Left ventricle myocardium inferior (tissue), 1 donor: ENCODE results near the gene ARHGAP32. TPM values are rescaled to one million over a fixed set of nuclear protein-coding genes. Genes with fewer than 3 reads are reported as not detected.

Source experiments
- DNase-seq: peaks from one replicate; pipeline ENCODE4 v3.0.0-alpha.2; 2020
- H3K27ac ChIP-seq: fragments of 200-600 bp; replicated peaks from 2 replicates; pipeline ENCODE4 v1.8.0; 2021
- H3K27me3 ChIP-seq: fragments of 200-600 bp; 2 replicates; pipeline ENCODE4 v1.8.0; 2021; ENCODE audit warnings: low read depth
- H3K36me3 ChIP-seq: fragments of 200-600 bp; 2 replicates; pipeline ENCODE4 v1.8.0; 2021
- H3K4me1 ChIP-seq: fragments of 200-600 bp; 2 replicates; pipeline ENCODE4 v1.8.0; 2021
- H3K4me3 ChIP-seq: fragments of 200-600 bp; 2 replicates; pipeline ENCODE4 v1.8.0; 2021; ENCODE audit warnings: mild to moderate bottlenecking, moderate library complexity
- H3K9me3 ChIP-seq: fragments of 200-600 bp; replicated peaks from 2 replicates; pipeline ENCODE4 v1.8.0; 2021
- intact Hi-C: fragments of 100-400 bp; cut with micrococcal nuclease; formaldehyde crosslinking; loops from one replicate; pipeline ENCODE4 v1.11.0; 2022
- total RNA-seq: library from RNA; stranded (reverse); fragmentation: NEBNext Ultra II Directional; extraction: Animal tissue kit (Norgen Biotek cat#: 25700); gene quantifications from one replicate; pipeline ENCODE4 v1.2.1, GENCODE V29; 2021
- TF ChIP-seq, protein P1 (sequence below): fragments of 200-600 bp; IDR thresholded peaks from 2 replicates; pipeline ENCODE4 v1.8.0; 2021; ENCODE audit warnings: antibody characterized with exemption, mild to moderate bottlenecking, borderline replicate concordance
- donor health status: DM: no; HTN: yes; CAD: no; lungs with severe emphysema.

The ARHGAP32 gene
- total RNA-seq, 1 donor from 2014 or later, result 5.3 TPM

- Histone ChIP-seq H3K9me3 (no peaks in the 10 kb centered on the region), H3K36me3 (no peaks in the 10 kb centered on the region), H3K27me3 (peaks cover 24% of the 10 kb centered on the region), H3K4me3 (no peak overlapping the region), H3K27ac (no peak overlapping the region), H3K4me1 (no peaks in the 10 kb centered on the region)
- intact Hi-C loops, result no loop called here
- TF ChIP-seq, protein P1, sequence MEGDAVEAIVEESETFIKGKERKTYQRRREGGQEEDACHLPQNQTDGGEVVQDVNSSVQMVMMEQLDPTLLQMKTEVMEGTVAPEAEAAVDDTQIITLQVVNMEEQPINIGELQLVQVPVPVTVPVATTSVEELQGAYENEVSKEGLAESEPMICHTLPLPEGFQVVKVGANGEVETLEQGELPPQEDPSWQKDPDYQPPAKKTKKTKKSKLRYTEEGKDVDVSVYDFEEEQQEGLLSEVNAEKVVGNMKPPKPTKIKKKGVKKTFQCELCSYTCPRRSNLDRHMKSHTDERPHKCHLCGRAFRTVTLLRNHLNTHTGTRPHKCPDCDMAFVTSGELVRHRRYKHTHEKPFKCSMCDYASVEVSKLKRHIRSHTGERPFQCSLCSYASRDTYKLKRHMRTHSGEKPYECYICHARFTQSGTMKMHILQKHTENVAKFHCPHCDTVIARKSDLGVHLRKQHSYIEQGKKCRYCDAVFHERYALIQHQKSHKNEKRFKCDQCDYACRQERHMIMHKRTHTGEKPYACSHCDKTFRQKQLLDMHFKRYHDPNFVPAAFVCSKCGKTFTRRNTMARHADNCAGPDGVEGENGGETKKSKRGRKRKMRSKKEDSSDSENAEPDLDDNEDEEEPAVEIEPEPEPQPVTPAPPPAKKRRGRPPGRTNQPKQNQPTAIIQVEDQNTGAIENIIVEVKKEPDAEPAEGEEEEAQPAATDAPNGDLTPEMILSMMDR, result no peak
- no peak for DNase-seq
Measured at GRCh38 chr11:128934351-128934750, 257.8 kb downstream of the ARHGAP32 start.

DNA sequence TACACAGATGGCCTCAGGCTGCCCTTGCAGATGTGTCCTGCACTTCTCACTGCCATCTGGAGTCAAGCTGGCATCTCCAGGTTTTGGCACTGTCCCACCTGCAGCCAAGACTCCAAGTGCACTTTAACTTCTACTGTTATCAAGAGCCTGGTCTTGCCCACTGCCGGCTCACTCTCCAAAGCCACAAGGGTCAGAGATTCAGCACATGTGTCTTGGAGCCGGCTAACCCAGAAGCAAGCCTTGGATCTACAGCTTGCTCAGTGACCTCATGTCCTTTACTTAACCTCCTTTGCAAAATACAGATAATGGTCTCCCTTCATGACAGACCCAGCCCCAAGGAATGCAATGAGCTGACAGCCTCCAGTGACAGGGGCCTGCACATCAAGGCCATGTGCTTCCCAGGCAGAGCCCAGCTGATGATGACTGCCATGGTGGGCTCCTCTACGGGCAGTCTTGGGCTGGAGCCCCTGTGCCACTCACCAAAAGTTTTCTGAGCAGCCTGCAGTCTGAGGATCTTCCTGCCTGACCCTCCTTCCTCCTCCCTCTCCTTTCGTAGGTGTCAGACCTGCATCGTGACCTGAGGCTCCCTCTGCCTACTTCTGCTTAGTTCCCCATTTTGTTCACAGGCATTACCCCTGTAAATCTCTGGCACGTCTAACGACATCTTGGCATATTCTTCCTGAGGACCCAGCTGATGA is 258.5 kb downstream of the ARHGAP32 start:
- no peak for DNase-seq

DNA sequence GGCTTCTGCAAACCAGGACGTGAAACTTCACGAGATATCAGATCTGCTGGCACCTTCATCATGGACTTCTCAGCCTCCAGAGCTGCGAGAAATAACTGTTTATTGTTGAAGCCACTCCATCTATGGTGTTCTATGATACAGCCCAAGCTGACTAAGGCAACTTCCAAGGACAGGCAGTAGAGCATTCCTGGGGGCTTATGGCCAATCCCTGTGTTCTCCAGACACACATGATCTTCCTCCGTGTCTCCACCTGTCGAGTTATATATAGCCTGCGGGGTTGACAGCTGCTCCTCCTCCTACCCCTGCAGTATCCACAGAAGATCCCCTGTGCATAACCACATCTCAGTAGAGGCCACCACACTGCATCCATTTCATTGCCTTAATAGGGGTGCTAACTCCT is 260.5 kb downstream of the ARHGAP32 start:
- Histone ChIP-seq H3K4me1 (no peaks in the 10 kb centered on the region), H3K27me3 (peaks cover 28% of the 10 kb centered on the region), H3K27ac (no peak overlapping the region), H3K9me3 (no peaks in the 10 kb centered on the region), H3K36me3 (no peaks in the 10 kb centered on the region), H3K4me3 (no peak overlapping the region)
- no peak for DNase-seq
- TF ChIP-seq, protein P1, result no peak
- intact Hi-C loops, result no loop called here

More for the DNA sequence above, 258.5 kb downstream of the ARHGAP32 start:
- no peak overlapping the region for H3K4me3 ChIP-seq
- TF ChIP-seq, protein P1, result no peak
- no peaks in the 10 kb centered on the region for H3K4me1 ChIP-seq
- H3K27ac ChIP-seq, result no peak overlapping the region
- H3K9me3 ChIP-seq, result no peaks in the 10 kb centered on the region
- intact Hi-C loops, result no loop called here
- peaks cover 24% of the 10 kb centered on the region for H3K27me3 ChIP-seq
- no peaks in the 10 kb centered on the region for H3K36me3 ChIP-seq

- intact Hi-C loops, result no loop called here
- no peaks in the 10 kb centered on the region for H3K36me3 ChIP-seq
- peaks cover 34% of the 10 kb centered on the region for H3K27me3 ChIP-seq
- H3K27ac ChIP-seq, result no peak overlapping the region
- H3K4me3 ChIP-seq, result no peak overlapping the region
- no peak for DNase-seq
- no peaks in the 10 kb centered on the region for H3K9me3 ChIP-seq
- H3K4me1 ChIP-seq, result no peaks in the 10 kb centered on the region
- TF ChIP-seq, protein P1, result no peak
Measured at GRCh38 chr11:128931066-128931465, 261.1 kb downstream of the ARHGAP32 start.

DNA sequence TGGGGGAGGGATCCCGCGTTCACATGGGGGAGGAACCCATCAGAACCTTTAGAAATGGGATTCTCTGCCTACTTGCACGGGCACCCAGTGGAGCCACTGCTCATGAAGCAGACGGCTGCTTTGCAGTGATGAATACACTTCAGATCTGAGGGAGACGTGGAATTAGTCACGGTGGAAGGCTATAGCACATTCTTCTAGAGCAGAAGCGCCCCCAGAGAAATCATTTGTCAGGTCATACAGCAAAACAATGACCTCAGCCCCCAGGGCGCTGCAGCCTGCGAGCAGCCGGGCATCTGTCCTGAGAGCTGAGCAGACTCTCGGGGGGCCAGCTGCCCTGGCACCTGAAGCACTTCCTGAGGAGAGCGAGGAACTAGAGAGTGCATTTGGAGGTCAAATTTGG is 262.1 kb downstream of the ARHGAP32 start:
- TF ChIP-seq, protein P1, result no peak
- Histone ChIP-seq H3K9me3 (no peaks in the 10 kb centered on the region), H3K27me3 (peaks cover 36% of the 10 kb centered on the region), H3K4me1 (no peaks in the 10 kb centered on the region), H3K27ac (no peak overlapping the region), H3K4me3 (no peak overlapping the region), H3K36me3 (no peaks in the 10 kb centered on the region)
- no peak for DNase-seq
- intact Hi-C loops, result no loop called here
